B cell (primary cell): Measurements from ENCODE around the gene CCDC187. TPM values are rescaled to one million over a fixed set of nuclear protein-coding genes. Genes with fewer than 3 reads are reported as not detected.
A peak's percentile ranks its signal among the peaks of the same experiment; 100 is the strongest.

ENCODE experiments used
- ATAC-seq: fragments of 200-7000 bp; cut with Tn5 transposase; one replicate; pipeline ENCODE4 v1.10.0; 2021; ENCODE audit warnings: low read depth, mild to moderate bottlenecking, moderate number of reproducible peaks, moderate library complexity
- CTCF ChIA-PET: fragments of 350-600 bp; sonication (Branson Sonifier 250); formaldehyde crosslinking; loops from one replicate; lab custom pipeline; 2021; ENCODE audit warnings: antibody characterized with exemption, inconsistent platforms; lab: Charles Lee
- POLR2A ChIA-PET: fragments of 350-600 bp; sonication (Branson Sonifier 250); formaldehyde crosslinking; loops from one replicate; lab custom pipeline; 2021; ENCODE audit warnings: antibody characterized with exemption; lab: Charles Lee
- DNase-seq: peaks from one replicate; pipeline ENCODE4 v3.0.0; 2013
- H2AFZ ChIP-seq: 2 replicates; pipeline ENCODE4 v1.6.1; 2012; ENCODE audit warnings: mild to moderate bottlenecking, low read depth, low read length; ENCODE audit not compliant: insufficient read depth, poor library complexity, severe bottlenecking
- H3K27ac ChIP-seq, 2 donors: 1 replicate in 1 of 2; 2 replicates in 1 of 2; pipeline ENCODE4 v1.5.1; 2012 to 2013; ENCODE audit warnings: low read length in 2 of 2, mild to moderate bottlenecking in 2 of 2, moderate library complexity in 1 of 2
- H3K27me3 ChIP-seq, 4 experiments: fragments of 200-600 bp in 1 of 4; sonication (generic) in 1 of 4; replicated peaks in 1 of 4; 1 replicate in 2 of 4; 2 replicates in 2 of 4; pipeline versions ENCODE4 v1.6.1 to v1.7.0; 2013 to 2016; ENCODE audit warnings: low read length in 3 of 4, mild to moderate bottlenecking in 2 of 4, mixed read lengths in 1 of 4, moderate library complexity in 1 of 4; ENCODE audit not compliant: insufficient read depth in 4 of 4, control insufficient read depth in 3 of 4; ENCODE audit errors: control extremely low read depth in 1 of 4
- H3K36me3 ChIP-seq, 2 experiments: replicated peaks in 1 of 2; 1 replicate in 1 of 2; 2 replicates in 1 of 2; pipeline versions ENCODE4 v1.6.1 to v1.7.1; 2013; ENCODE audit warnings: low read length in 1 of 2; ENCODE audit not compliant: insufficient read depth in 2 of 2, control insufficient read depth in 1 of 2; ENCODE audit errors: control extremely low read depth in 1 of 2, extremely low read depth in 1 of 2
- H3K4me1 ChIP-seq, 2 donors: fragments of 200-600 bp in 1 of 2; sonication (generic) in 1 of 2; 1 replicate in 1 of 2; 2 replicates in 1 of 2; pipeline versions ENCODE4 v1.5.1 to v1.6.1; 2013 to 2017; ENCODE audit warnings: low read length in 2 of 2; ENCODE audit not compliant: control insufficient read depth in 2 of 2, insufficient read depth in 2 of 2
- H3K4me2 ChIP-seq: replicated peaks from 2 replicates; pipeline ENCODE3; 2012; ENCODE audit warnings: mild to moderate bottlenecking, low read depth, low read length; ENCODE audit not compliant: poor library complexity, severe bottlenecking
- H3K4me3 ChIP-seq, 5 experiments: fragments of 200-600 bp in 1 of 5; sonication (generic) in 1 of 5; 1 replicate in 3 of 5; 2 replicates in 2 of 5; pipeline versions ENCODE4 v1.5.1 to v1.7.0; 2011 to 2016; ENCODE audit warnings: low read length in 4 of 5, mild to moderate bottlenecking in 4 of 5, low read depth in 2 of 5, control low read depth in 1 of 5, moderate library complexity in 1 of 5; ENCODE audit not compliant: insufficient read depth in 1 of 5; ENCODE audit errors: control extremely low read depth in 1 of 5, extremely low read depth in 1 of 5
- H3K79me2 ChIP-seq: fragments of 200-600 bp; sonication (generic); one replicate; pipeline ENCODE4 v1.6.0; 2016; ENCODE audit warnings: low read length; ENCODE audit not compliant: control insufficient read depth, insufficient read depth
- H3K9ac ChIP-seq: fragments of 200-600 bp; sonication (generic); 2 replicates; pipeline ENCODE4 v1.6.1; 2017; ENCODE audit warnings: mild to moderate bottlenecking, low read length, moderate library complexity
- H3K9me3 ChIP-seq, 3 donors: one replicate each; pipeline versions ENCODE4 v1.6.1 to v1.7.1; 2013; ENCODE audit warnings: low read length in 2 of 3; ENCODE audit not compliant: control insufficient read depth in 2 of 3, insufficient read depth in 1 of 3; ENCODE audit errors: control extremely low read depth in 1 of 3
- H4K20me1 ChIP-seq: 2 replicates; pipeline ENCODE4 v1.6.0; 2012; ENCODE audit warnings: mild to moderate bottlenecking, low read length; ENCODE audit not compliant: insufficient read depth, control insufficient read depth, poor library complexity, severe bottlenecking
- H3K27ac Mint-ChIP-seq: one replicate; pipeline ENCODE4 v1.8.0; 2021; ENCODE audit warnings: mixed read lengths
- H3K27me3 Mint-ChIP-seq: one replicate; pipeline ENCODE4 v1.8.0; 2021; ENCODE audit warnings: mixed read lengths
- H3K4me1 Mint-ChIP-seq: one replicate; pipeline ENCODE4 v1.8.0; 2021; ENCODE audit warnings: mixed read lengths
- H3K4me3 Mint-ChIP-seq: one replicate; pipeline ENCODE4 v1.8.0; 2021; ENCODE audit warnings: mixed read lengths
- H3K9me3 Mint-ChIP-seq: one replicate; pipeline ENCODE4 v1.8.0; 2022; ENCODE audit warnings: mixed read lengths; ENCODE audit not compliant: insufficient read depth
- CTCF ChIP-seq: fragments of 200-600 bp; IDR thresholded peaks from one replicate; pipeline ENCODE4 v1.8.0; 2022; ENCODE audit warnings: antibody characterized with exemption, mild to moderate bottlenecking
- EZH2 ChIP-seq: IDR thresholded peaks from 2 replicates; pipeline ENCODE4 v1.6.1; 2012; ENCODE audit warnings: borderline replicate concordance, low read depth, mild to moderate bottlenecking, moderate library complexity, low read length; ENCODE audit not compliant: insufficient read depth, poor library complexity, severe bottlenecking
- WGBS: methylation state at CpG from one replicate; pipeline ENCODE4 v1.1.5; 2013; ENCODE audit warnings: missing lambda C conversion rate; ENCODE audit not compliant: insufficient coverage; 5-methylcytosine and 5-hydroxymethylcytosine counted together
- intact Hi-C: fragments of 100-400 bp; cut with micrococcal nuclease; formaldehyde crosslinking; loops from one replicate; pipeline ENCODE4 v1.10.0; 2022
- polyA plus RNA-seq: library from polyadenylated mRNA; depleted of rRNA; stranded (reverse); fragments of >200 nt; gene quantifications from 2 replicates; pipeline ENCODE4 v1.2.3, GENCODE V29; 2012
- total RNA-seq, 2 donors: library from RNA; stranded (reverse); fragments of 120-200 nt in 1 of 2; gene quantifications; 1 replicate in 1 of 2; 2 replicates in 1 of 2; pipeline versions ENCODE4 v1.2.3 to v1.2.4, GENCODE V29; 2013 to 2022

The CCDC187 gene
- total and polyA plus RNA-seq, 2 donors (not counting 1 experiment from before 2014, with no cell fraction given), result 1.5 to 7.6 TPM

- H3K9me3 Mint-ChIP-seq, result no peaks in the 10 kb centered on the region
- TF ChIP-seq CTCF (no peak), EZH2 (no peak)
- Histone ChIP-seq H4K20me1 (peaks cover 31% of the 10 kb centered on the region), H3K4me3 (peak within 1 kb of the TSS; percentile 66 to 97 (median 90)), H3K36me3 (peaks cover 2 to 13% of the 10 kb centered on the region in 2 experiments), H2AFZ (peak within 1 kb of the TSS; percentile 40), H3K4me1 (peaks cover 46 to 51% of the 10 kb centered on the region in 2 donors), H3K4me2 (peak within 1 kb of the TSS; percentile 86), H3K27me3 (no peaks in the 10 kb centered on the region), H3K9ac (peak within 1 kb of the TSS; percentile 88), H3K27ac (peak within 1 kb of the TSS; percentile 70 to 83), H3K79me2 (peaks cover 41% of the 10 kb centered on the region), H3K9me3 (no peaks in the 10 kb centered on the region)
- H3K4me1 Mint-ChIP-seq, result peaks cover 50% of the 10 kb centered on the region
- peak within 1 kb of the TSS; percentile 94 for H3K4me3 Mint-ChIP-seq
- no peaks in the 10 kb centered on the region for H3K27me3 Mint-ChIP-seq
- ChIA-PET CTCF (interaction anchor here (1.3 to 8.5 kb wide), 2 partner anchors 20 to 75 kb away, joined by 4 to 102 read pairs; no protein-coding TSS in a partner anchor), POLR2A (interaction anchor here (0.7 kb wide), 1 partner anchor 30 kb away, joined by 3 read pairs; no protein-coding TSS in a partner anchor)
- peak; percentile 91 for DNase-seq
- WGBS, result under 1% methylated on average over 101 of the region's 112 CpGs
- ATAC-seq, result peak; percentile 71
- peak within 1 kb of the TSS; percentile 90 for H3K27ac Mint-ChIP-seq
- intact Hi-C loops, result loop anchor here (1.0 to 10.0 kb wide), 4 partner anchors 22 to 281 kb away; partner anchors contain the start of genes DNLZ, TMEM250 and UBAC1
Observed at GRCh38 chr9:136245219-136246150, 58.4 kb downstream of the CCDC187 start, which contains the start of gene QSOX2. QSOX2 (minus strand) TSS chr9:136245812; CDS start chr9:136245803, 9 bp downstream.
